Vagina (tissue), 2 donors: Measurements from ENCODE around the gene CDCA7L.
"Not testable (repeated sequence)": the region's sequence is repeated elsewhere in the genome, so short reads cannot be mapped to it uniquely, and the experiment has no call there.

ENCODE experiments used
- POLR2A ChIP-seq, 2 donors: fragments of 450-650 bp; IDR thresholded peaks; one replicate each; pipeline ENCODE4 v1.6.1; 2017; ENCODE audit warnings: antibody characterized with exemption in 2 of 2, mild to moderate bottlenecking in 2 of 2, moderate library complexity in 2 of 2
- POLR2AphosphoS5 ChIP-seq, 2 donors: sonication (generic); formaldehyde crosslinking; IDR thresholded peaks; one replicate each; pipeline ENCODE4 v1.9.0; 2017; ENCODE audit warnings: antibody characterized with exemption in 2 of 2, mild to moderate bottlenecking in 2 of 2, low read depth in 1 of 2; ENCODE audit not compliant: insufficient read depth in 1 of 2
- TF ChIP-seq, protein P1 (sequence below), 3 experiments: fragments of 450-650 bp in 2 of 3; fragments of 200-600 bp in 1 of 3; sonication (generic) in 1 of 3; IDR thresholded peaks; one replicate each; pipeline ENCODE4 v1.5.1; 2017 to 2019; ENCODE audit warnings: antibody characterized with exemption in 3 of 3, mild to moderate bottlenecking in 2 of 3, moderate library complexity in 2 of 3

DNA sequence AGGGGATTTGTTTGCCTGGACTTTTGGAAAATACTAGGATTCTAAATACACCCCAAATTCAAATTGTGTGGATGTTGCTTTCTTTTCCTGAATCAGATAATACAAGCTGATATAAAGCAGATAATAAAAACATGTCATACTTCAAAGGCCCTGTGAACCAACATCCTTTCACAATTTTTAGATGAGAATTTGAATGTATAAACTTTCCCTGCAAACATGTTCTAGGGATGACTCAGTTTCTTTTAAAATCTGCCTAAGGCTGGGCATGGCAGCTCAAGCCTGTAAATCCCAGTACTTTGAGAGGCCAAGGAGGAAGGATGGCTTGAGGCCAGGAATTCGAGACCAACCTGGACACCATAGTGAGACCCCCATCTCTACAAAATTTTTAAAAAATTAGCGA lies 62.2 kb downstream of the CDCA7L start:
- TF ChIP-seq, protein P1, sequence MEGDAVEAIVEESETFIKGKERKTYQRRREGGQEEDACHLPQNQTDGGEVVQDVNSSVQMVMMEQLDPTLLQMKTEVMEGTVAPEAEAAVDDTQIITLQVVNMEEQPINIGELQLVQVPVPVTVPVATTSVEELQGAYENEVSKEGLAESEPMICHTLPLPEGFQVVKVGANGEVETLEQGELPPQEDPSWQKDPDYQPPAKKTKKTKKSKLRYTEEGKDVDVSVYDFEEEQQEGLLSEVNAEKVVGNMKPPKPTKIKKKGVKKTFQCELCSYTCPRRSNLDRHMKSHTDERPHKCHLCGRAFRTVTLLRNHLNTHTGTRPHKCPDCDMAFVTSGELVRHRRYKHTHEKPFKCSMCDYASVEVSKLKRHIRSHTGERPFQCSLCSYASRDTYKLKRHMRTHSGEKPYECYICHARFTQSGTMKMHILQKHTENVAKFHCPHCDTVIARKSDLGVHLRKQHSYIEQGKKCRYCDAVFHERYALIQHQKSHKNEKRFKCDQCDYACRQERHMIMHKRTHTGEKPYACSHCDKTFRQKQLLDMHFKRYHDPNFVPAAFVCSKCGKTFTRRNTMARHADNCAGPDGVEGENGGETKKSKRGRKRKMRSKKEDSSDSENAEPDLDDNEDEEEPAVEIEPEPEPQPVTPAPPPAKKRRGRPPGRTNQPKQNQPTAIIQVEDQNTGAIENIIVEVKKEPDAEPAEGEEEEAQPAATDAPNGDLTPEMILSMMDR (IDR thresholded peaks at IDR 0.05): not testable (repeated sequence)
- TF ChIP-seq POLR2A (IDR thresholded peaks at IDR 0.05); POLR2AphosphoS5 (IDR thresholded peaks at IDR 0.05; ENCODE audit: insufficient read depth in 1 of 2, low read depth in 1 of 2): not testable (repeated sequence)
